GM12878 (cell line): ENCODE measurements around the gene NKD1. TPM values are rescaled to one million over a fixed set of nuclear protein-coding genes. Genes with fewer than 3 reads are reported as not detected.

Experiments used
- ATAC-seq: fragments of 200-7000 bp; cut with Tn5 transposase; 3 replicates; pipeline ENCODE4 v1.9.1; 2020; ENCODE audit warnings: mild to moderate bottlenecking, moderate library complexity
- BruUV-seq: library from RNA; stranded (reverse); fragments of 400-500 nt; replicated peaks from 2 replicates; lab custom pipeline; 2021; lab: Mats Ljungman, UMichigan
- CTCF ChIA-PET: fragments of 300-600 bp; sonication (Branson Sonifier 250); formaldehyde crosslinking; extraction: SDS; loops from one replicate; lab custom pipeline; 2021; ENCODE audit warnings: inconsistent platforms; lab: Yijun Ruan, JAX
- POLR2A ChIA-PET: fragments of 350-600 bp; formaldehyde crosslinking; extraction: SDS; loops from one replicate; lab custom pipeline; 2021; ENCODE audit warnings: inconsistent platforms; lab: Charles Lee
- RAD21 ChIA-PET: fragments of 300-600 bp; sonication (Branson Sonifier 250); formaldehyde crosslinking; loops from one replicate; lab custom pipeline; 2023; ENCODE audit warnings: antibody characterized with exemption; ENCODE audit not compliant: unreplicated experiment; lab: Charles Lee
- SMC1A ChIA-PET: fragments of 300-600 bp; sonication (Branson Sonifier 250); formaldehyde crosslinking; loops from one replicate; lab custom pipeline; 2023; ENCODE audit not compliant: unreplicated experiment, uncharacterized antibody; lab: Charles Lee
- DNase-seq: peaks from one replicate; pipeline ENCODE4 v3.0.0-alpha.2; 2011; ENCODE audit warnings: low read depth, low spot score
- FAIRE-seq: peaks from 3 replicates; lab custom pipeline; 2011; peaks lifted over from hg19 to GRCh38; lab: Jason Lieb, UNC
- H2AFZ ChIP-seq: 2 replicates; pipeline ENCODE4 v1.6.0; 2011; ENCODE audit warnings: low read depth, low read length, control low read depth; ENCODE audit not compliant: control insufficient read depth
- H3K27ac ChIP-seq: 2 replicates; pipeline ENCODE4 v1.5.1; 2011; ENCODE audit warnings: control low read depth; ENCODE audit not compliant: control insufficient read depth, insufficient read depth
- H3K27me3 ChIP-seq, 2 experiments: replicated peaks in 1 of 2; 2 replicates each; pipeline versions ENCODE4 v1.6.0 to v1.6.1; 2011; ENCODE audit warnings: low read length in 1 of 2; ENCODE audit not compliant: control insufficient read depth in 2 of 2, insufficient read depth in 2 of 2
- H3K36me3 ChIP-seq, 2 experiments: 2 replicates each; pipeline ENCODE4 v1.5.1; 2011; ENCODE audit warnings: low read length in 1 of 2; ENCODE audit not compliant: control insufficient read depth in 2 of 2, insufficient read depth in 2 of 2
- H3K4me1 ChIP-seq: 2 replicates; pipeline ENCODE4 v1.6.1; 2011; ENCODE audit warnings: mild to moderate bottlenecking, low read length, moderate library complexity, mixed read lengths; ENCODE audit not compliant: control insufficient read depth, insufficient read depth
- H3K4me2 ChIP-seq: 2 replicates; pipeline ENCODE4 v1.6.0; 2011; ENCODE audit warnings: control low read depth; ENCODE audit not compliant: control insufficient read depth, insufficient read depth
- H3K4me3 ChIP-seq: fragments of 200-600 bp; sonication (generic); 2 replicates; pipeline ENCODE4 v1.5.1; 2016
- H3K79me2 ChIP-seq: 2 replicates; pipeline ENCODE4 v1.6.0; 2011; ENCODE audit warnings: low read length; ENCODE audit not compliant: control insufficient read depth, insufficient read depth
- H3K9ac ChIP-seq: 2 replicates; pipeline ENCODE4 v1.8.0; 2011; ENCODE audit warnings: low read length, control low read depth, mixed read lengths; ENCODE audit not compliant: control insufficient read depth, insufficient read depth
- H3K9me3 ChIP-seq: replicated peaks from 3 replicates; pipeline ENCODE4 v1.5.1; 2011; ENCODE audit warnings: mild to moderate bottlenecking, low read length; ENCODE audit not compliant: control insufficient read depth, insufficient read depth
- H4K20me1 ChIP-seq: 2 replicates; pipeline ENCODE4 v1.6.0; 2011; ENCODE audit not compliant: control insufficient read depth, insufficient read depth
- CBX3 ChIP-seq: fragments of 200-600 bp; sonication (generic); IDR thresholded peaks from 2 replicates; pipeline ENCODE4 v1.6.1; 2016; ENCODE audit warnings: low read depth, borderline replicate concordance
- EED ChIP-seq: sonication (generic); IDR thresholded peaks from 2 replicates; pipeline ENCODE4 v1.6.1; 2016; ENCODE audit warnings: antibody characterized with exemption, low read depth
- IKZF1 ChIP-seq: fragments of 450-650 bp; conservative IDR thresholded peaks from 2 replicates; pipeline ENCODE4 v1.6.1; 2017; ENCODE audit warnings: antibody characterized with exemption, mild to moderate bottlenecking
- PML ChIP-seq: IDR thresholded peaks from 2 replicates; pipeline ENCODE4 v1.6.1; 2012; ENCODE audit warnings: low read length, inconsistent platforms
- RAD21 ChIP-seq: IDR thresholded peaks from 2 replicates; pipeline ENCODE4 v1.6.1; 2011; ENCODE audit warnings: mild to moderate bottlenecking, low read depth, low read length, moderate library complexity; ENCODE audit not compliant: insufficient read depth
- SIN3A ChIP-seq: IDR thresholded peaks from 2 replicates; pipeline ENCODE4 v1.6.1; 2012; ENCODE audit warnings: low read depth, low read length, improper control_type of control experiment
- SIX5 ChIP-seq: IDR thresholded peaks from 2 replicates; pipeline ENCODE4 v1.6.1; 2011; ENCODE audit warnings: mild to moderate bottlenecking, low read depth, low read length, moderate library complexity; ENCODE audit not compliant: severe bottlenecking
- ZNF207 ChIP-seq: fragments of 450-650 bp; IDR thresholded peaks from 2 replicates; pipeline ENCODE4 v1.6.1; 2014; ENCODE audit warnings: antibody characterized with exemption, mild to moderate bottlenecking, borderline replicate concordance
- ZNF384 ChIP-seq: IDR thresholded peaks from 2 replicates; pipeline ENCODE4 v1.6.1; 2012; ENCODE audit warnings: low read depth, mild to moderate bottlenecking, low read length, improper control_type of control experiment, borderline replicate concordance
- WGBS: methylation state at CpG from one replicate; pipeline ENCODE4 v1.1.6; 2016; ENCODE audit warnings: low lambda C conversion rate; ENCODE audit not compliant: insufficient replicate concordance, insufficient coverage; ENCODE audit errors: missing lambda C conversion rate; 5-methylcytosine and 5-hydroxymethylcytosine counted together
- in situ Hi-C: fragments of 300-500 bp; cut with MboI; formaldehyde crosslinking; loops from 9 replicates; pipeline ENCODE4 v1.14.3; 2018; ENCODE audit warnings: mixed read lengths
- intact Hi-C: fragments of 100-400 bp; cut with micrococcal nuclease; formaldehyde crosslinking; loops from one replicate; pipeline ENCODE4 v1.14.2; 2022; ENCODE audit not compliant: unreplicated experiment
- polyA plus RNA-seq, 11 experiments: library from polyadenylated mRNA; depleted of rRNA in 4 of 11; unstranded in 6 of 11; stranded (reverse) in 5 of 11; fragments of >200 nt; fragmentation: Nextera tagmentation in 4 of 11; fragmentation: Illumina TruSeq in 1 of 11; extraction: Ambion mirVana in 4 of 11; extraction: Trizol in 1 of 11; gene quantifications; 1 replicate in 1 of 11; 2 replicates in 10 of 11; pipeline versions ENCODE4 v1.2.1 to v1.2.3, GENCODE V29; 2011 to 2016; ENCODE audit warnings: inconsistent platforms in 2 of 11, missing spikeins in 2 of 11, low read depth in 1 of 11
- total RNA-seq, 4 experiments: library from RNA; depleted of rRNA in 3 of 4; stranded (reverse); fragments of >200 nt in 3 of 4; fragmentation: Illumina TruSeq in 1 of 4; extraction: Trizol in 1 of 4; gene quantifications; 2 replicates each; pipeline versions ENCODE4 v1.2.1 to v1.2.3, GENCODE V29; 2013 to 2021

NKD1 gene
- total and polyA plus RNA-seq, 10 of the 15 experiments (the other 5 are each of a cell fraction or from before 2014, with no cell fraction given): under 0.01 to 0.49 (median 0.04) TPM; not detected in 2

DNA sequence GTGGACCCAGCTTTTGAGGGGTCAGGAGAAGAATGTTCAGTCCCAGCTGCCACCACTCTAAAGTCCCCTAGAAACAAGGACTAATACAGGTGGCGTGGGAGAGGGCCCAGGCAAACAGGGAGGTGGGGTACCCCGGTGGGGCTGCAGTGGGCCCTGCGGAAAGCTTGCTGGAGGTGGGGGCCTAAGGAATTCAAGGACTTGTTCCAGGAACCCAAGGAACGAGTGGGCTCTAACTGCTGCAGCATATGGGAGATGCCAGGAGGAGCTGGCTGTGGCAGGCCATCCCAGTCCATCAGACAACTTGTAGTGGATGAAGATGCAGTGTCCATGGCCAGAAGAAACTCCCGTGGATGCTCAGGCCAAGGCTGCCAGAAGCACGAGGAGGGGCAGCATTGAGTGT lies 122.3 kb downstream of the NKD1 start:
- ATAC-seq (no peak), FAIRE-seq (no peak)
- 89% methylated on average over 6 of the region's 6 CpGs for WGBS
- Histone ChIP-seq H4K20me1 (no peaks in the 10 kb centered on the region), H3K36me3 (peaks cover 10 to 13% of the 10 kb centered on the region in 2 experiments), H3K4me3 (no peak overlapping the region), H2AFZ (no peak overlapping the region)
- ChIA-PET RAD21 (interaction anchor here (2.5 to 29.0 kb wide), 4 partner anchors 9 to 136 kb away, joined by 25 to 578 read pairs (median 78); partner anchors contain the start of genes CYLD and SNX20), POLR2A (no interaction called here)
- TF ChIP-seq EED (no peak), CBX3 (no peak), RAD21 (no peak), IKZF1 (no peak), PML (no peak), ZNF207 (no peak), ZNF384 (no peak), SIN3A (no peak), SIX5 (no peak)
- TF ChIP-seq, all 136 proteins: peak for 0
- no peak overlapping the region for H3K27ac ChIP-seq
- H3K9me3 ChIP-seq: peaks cover 22% of the 10 kb centered on the region
- no peaks in the 10 kb centered on the region for H3K27me3 ChIP-seq
- H3K4me2 ChIP-seq: no peak overlapping the region
- SMC1A ChIA-PET: interaction anchor here (1.3 to 24.8 kb wide), 5 partner anchors 10 to 136 kb away, joined by 3 to 600 read pairs (median 78); partner anchors contain the start of genes CYLD and SNX20
- peaks cover 16% of the 10 kb centered on the region for H3K4me1 ChIP-seq
- in situ Hi-C loops (no loop called here), intact Hi-C loops (no loop called here)
- CTCF ChIA-PET: interaction anchor here (1.2 to 20.9 kb wide), 7 partner anchors 10 to 130 kb away, joined by 3 to 636 read pairs (median 86); partner anchors contain the start of gene SNX20
- DNase-seq: no peak
- no peak overlapping the region for H3K9ac ChIP-seq
- H3K79me2 ChIP-seq: no peaks in the 10 kb centered on the region
- no TSS peak for BruUV-seq
